Transverse colon (tissue), 4 donors: ENCODE data around the gene OR2S2.
"Not testable (repeated sequence)": the region's sequence is repeated elsewhere in the genome, so short reads cannot be mapped to it uniquely, and the experiment has no call there.

Experiments
- CTCF ChIP-seq, 5 experiments: fragments of 200-600 bp in 3 of 5; fragments of 450-650 bp in 2 of 5; sonication (generic) in 3 of 5; IDR thresholded peaks; 1 replicate in 2 of 5; 2 replicates in 3 of 5; pipeline ENCODE4 v1.5.1; 2016 to 2017; ENCODE audit warnings: antibody characterized with exemption in 5 of 5, inconsistent platforms in 3 of 5, mild to moderate bottlenecking in 2 of 5, moderate library complexity in 1 of 5
- POLR2A ChIP-seq: fragments of 450-650 bp; IDR thresholded peaks from one replicate; pipeline ENCODE4 v1.6.1; 2016; ENCODE audit warnings: antibody characterized with exemption, mild to moderate bottlenecking, moderate library complexity
- POLR2AphosphoS5 ChIP-seq, 3 donors: sonication (generic); formaldehyde crosslinking; IDR thresholded peaks; one replicate each; pipeline ENCODE4 v1.6.1; 2016; ENCODE audit warnings: antibody characterized with exemption in 3 of 3

- TF ChIP-seq CTCF (IDR thresholded peaks at IDR 0.05); POLR2A; POLR2AphosphoS5 (IDR thresholded peaks at IDR 0.05): not testable (repeated sequence)
Observed at GRCh38 chr9:35913429-35913828, 44.5 kb downstream of the OR2S2 start.
